GM21619 (cell line): ENCODE results near the gene ZMIZ2.
A peak's percentile ranks its signal among the peaks of the same experiment; 100 is the strongest.
"Not testable (repeated sequence)": the region's sequence is repeated elsewhere in the genome, so short reads cannot be mapped to it uniquely, and the experiment has no call there.

Experiments
- ATAC-seq: cut with Tn5 transposase; IDR thresholded peaks from one replicate; pipeline ENCODE4 v1.9.1; 2021; ENCODE audit not compliant: unreplicated experiment

Gene ZMIZ2

DNA sequence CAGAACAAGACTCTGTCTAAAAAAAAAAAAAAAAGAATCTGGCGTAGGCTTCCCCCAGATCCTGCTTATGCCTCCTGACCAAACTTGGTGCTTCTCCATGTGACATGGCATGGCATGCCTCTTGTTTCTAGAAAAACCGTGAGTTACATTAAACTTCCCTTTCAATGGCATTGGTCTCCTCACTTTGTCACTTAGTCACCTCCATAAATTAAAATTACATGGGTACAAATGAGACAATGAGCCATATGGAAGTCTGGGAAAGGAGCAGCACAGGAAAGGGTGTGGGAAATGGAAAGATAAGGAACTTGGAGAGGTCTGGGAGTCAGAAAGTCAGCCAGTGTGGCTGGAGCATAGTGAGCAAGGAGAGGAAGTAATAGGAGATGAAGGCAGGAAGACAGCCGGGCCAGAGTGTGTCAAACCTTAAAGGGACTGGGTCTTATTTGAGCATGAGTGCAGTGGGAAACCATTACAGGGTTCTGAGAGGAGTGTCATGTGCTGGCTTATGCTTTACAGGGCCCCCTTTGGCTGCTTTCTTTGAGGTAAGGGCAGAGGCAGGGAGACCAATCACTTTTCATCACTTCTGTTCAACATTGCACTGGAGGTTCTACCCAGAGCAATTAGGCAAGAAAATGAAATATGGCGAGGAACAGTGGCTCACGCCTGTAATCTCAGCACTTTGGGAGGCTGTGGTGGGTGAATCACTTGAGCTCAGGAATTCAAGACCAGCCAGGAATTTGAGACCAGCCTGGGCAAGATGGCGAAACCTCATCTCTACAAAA is 21.3 kb upstream of the ZMIZ2 start:
- ATAC-seq, result no peak

DNA sequence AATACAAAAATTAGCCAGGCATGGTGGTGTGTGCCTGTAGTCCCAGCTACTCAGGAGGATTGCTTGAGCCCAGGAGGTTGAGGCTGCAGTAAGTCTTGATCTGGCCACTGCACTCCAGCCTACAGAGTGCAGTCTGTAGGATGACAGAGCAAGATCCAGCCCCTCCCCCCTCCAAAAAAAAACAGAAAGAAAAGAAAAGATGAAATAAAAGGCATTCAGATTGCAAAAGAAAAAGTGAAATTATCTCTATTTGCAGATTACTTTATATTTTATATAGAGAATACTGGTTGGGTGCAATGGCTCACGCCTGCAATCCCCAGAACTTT is 20.7 kb upstream of the ZMIZ2 start:
- no peak for ATAC-seq

DNA sequence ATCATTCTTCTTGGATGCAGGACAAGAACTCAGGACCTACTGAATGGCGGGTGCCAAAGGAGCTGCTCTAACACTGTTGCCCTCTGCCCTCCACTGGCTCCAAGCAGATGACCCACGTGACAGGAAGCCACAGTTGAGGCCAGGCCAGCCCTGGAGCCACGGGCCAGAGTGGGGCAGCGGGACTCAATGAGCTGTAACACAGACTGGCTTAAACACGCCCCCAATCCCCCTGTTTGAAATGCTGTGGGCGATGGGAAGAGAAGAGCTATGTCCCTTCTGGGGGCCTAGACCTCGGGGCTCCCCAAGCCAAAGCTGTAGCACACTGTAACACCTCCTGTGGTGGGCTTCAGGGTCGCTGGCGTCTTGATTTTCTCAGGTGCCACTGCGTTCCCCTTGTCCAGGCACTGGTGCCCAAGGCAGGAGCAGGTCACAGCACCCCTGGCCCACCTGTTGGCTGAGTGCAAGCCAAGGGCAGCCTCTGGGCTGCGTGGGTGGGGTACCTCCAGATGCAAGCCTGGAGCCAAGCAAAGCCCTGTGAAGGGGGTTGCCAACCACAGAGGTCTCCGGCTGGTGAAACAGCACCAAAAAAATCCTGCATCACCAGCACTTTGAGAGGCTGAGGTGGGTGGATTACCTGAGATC is 18.6 kb upstream of the ZMIZ2 start:
- ATAC-seq, result no peak

DNA sequence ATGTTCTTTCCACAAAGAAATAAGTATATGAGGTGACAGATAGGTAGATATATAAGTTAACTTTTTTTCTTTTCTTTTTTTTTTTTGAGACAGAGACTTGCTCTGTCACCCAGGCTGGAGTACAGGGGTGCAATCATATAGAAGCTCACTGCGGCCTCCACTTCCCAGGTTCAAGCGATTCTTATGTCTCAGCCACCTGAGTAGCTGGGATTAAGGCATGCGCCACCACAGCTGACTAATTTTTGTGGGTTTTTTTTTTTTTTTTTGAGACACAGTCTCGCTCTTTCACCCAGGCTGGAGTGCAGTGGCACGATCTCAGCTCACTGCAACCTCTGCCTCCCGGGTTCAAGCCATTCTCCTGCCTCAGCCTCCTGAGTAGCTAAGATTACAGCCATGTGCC is 15.7 kb upstream of the ZMIZ2 start:
- ATAC-seq, result not testable (repeated sequence)

DNA sequence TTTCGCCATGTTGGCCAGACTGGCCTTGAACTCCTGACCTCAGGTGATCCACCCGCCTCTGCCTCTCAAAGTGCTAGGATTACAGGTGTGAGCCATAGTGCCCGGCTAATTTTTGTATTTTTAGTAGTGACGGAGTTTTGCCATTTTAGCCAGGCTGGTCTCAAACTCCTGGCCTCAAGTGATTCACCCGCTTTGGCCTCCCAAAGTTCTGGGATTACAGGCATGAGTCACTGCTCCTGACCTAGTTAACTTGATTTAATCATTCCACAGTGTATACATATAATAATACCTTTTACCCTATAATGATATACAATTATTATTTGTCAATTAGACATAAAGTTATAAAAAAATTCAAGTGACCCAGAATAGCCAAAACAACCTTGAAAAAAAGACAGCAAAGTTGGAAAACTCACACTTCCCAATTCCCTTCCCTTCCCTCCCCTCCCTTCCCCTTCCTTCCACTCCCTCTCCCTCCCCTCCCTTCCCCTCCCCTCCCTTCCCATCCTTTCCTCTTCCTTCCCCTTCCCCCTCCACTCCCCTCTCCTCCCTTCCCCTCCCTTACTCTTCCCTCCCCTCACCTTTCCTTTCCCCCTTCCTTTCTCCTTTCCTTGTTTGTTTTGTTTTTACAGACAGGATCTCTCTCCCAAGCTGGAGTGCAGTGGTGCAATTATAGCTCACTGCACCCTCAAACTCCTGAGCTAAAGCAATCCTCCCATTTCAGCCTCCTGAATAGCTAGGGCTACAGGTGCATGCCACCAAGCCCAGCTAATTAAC is 14.8 kb upstream of the ZMIZ2 start:
- ATAC-seq, result no peak

DNA sequence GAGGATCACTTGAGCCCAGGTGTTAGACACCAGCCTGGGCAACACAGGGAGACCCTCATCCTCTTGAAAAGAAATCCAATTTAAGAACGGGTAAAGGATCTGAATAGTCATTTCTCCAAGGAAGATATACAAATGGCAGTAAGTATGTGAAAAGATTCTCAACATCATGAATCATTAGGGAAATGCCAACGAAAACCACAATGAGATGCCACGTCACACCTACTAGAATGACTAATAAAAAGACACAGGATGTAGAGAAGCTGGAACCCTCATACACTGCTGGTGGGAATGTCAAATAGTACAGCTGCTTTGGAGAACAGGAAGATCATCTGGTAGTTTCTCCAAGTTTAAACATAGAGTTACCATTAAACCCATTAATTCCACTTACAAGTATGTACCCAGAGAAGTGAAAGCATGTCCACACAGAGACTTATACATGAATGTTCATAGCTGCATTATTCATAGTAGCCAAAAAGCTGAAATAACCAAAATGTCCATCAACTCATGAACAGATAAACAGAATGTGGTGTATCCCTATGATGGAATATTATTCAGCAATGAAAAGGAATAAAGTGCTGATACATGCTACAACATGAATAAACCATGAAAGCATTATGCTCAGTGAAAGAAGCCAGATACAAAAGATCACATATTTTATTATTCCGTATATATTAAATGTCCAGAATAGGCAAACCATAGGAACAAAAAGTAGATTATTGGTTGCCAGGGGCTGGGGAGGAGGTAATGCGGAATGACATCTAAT is 13.1 kb upstream of the ZMIZ2 start:
- ATAC-seq, result no peak

DNA sequence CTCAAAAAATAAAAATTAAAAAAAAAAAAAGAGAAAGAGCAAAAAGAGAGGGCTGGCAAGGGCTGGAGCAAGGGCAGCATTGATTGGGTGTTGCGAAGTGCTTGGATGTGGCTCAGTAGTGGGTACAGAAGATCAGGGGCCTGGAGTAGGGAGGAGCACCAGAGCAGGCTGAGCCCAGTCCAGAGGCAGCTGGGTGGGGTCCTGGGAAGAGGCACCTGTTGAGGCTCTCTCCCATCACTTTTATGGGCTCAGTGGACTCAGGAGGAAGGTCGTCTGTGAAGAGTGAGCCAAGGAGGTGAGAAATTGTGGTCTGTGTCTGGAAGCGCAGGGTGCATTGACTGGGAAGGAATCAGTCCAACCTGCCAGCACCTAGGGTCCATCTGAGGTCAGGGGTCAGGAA is 11.8 kb upstream of the ZMIZ2 start:
- no peak for ATAC-seq

DNA sequence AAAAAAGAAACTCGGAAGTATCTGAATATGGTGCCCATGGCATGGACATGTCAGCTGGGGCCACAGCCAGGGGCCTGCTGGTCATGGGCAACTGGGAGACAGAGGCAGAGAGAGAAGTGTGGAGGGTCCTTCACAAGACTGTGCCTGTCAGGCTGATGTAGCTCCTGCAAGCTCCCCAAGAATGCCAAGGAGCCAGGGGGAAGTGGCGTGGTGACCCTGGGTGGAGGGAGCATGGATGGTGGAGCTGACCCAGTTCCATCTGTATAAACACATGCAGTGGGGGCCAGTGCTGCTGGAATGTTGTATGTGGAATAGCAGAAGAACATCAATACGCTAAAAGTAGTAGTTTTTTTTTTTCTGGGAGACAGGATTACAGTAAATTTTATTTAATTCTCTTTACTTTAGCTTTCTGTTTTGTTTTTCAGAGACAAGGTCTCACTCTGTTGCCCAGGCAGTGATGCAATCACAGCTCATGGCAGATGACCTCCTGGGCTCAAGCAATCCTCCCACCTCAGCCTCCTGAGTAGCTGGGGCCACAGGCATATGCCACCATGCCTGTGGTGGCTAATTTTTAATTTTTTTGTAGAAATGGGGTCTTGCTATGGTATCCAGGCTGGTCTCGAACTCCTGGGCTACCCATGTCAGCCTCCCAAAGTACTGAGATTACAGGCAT is 10.5 kb upstream of the ZMIZ2 start:
- ATAC-seq, result no peak

DNA sequence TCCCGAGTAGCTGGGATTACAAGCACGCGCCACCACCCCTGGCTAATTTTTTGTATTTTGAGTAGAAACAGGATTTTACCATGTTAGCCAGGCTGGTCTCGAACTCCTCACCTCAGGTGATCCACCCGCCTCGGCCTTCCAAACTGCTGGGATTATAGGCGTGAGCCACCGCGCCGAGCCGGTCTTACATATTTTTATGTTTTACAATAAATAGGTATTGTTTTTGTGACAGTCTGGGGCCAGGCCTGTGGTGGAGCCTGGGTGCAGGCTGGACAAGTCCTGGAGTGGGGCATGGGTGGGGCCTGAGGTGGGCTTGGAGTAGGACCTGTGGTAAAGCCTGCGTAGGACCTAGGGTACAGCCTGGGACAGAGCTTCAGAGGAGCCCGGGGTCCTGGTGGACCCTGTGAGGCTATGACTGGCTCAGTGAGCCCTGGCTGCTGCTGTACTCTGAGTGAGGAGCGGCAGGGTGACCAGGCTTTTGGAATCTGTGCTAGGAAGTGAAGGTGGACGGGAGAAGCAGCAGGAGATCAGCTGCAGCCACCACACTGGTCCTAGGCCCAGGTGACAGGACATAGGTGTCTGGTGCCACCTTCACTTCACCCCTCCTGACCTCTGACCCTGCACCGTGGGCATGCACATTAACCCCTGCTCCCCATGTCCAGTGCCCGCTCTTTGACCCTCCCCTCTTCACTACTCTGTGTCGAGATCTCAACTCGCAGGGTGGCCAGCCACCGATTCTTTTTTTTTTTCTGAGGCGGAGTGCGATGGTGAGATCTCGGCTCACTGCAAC is 9.6 kb upstream of the ZMIZ2 start:
- no peak for ATAC-seq

DNA sequence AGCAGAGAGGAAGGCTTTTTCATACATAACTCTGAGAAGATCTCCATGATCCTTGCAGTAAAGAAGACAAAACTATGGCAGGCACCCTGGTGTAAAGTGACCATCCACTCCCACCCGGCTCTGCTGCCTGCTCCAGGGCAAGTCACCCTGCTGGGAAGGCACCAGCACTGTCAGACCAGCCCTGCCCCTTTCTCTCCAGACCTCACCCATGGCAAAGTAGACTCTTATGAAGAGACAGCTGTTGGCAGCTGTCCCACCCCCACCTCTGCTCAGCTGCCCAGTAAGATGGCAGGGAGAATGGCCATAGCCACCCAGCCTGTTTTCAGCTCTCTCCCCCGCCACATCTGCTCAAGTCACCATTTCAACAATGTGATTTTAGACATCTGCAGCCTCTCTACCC is 8.6 kb upstream of the ZMIZ2 start:
- no peak for ATAC-seq

DNA sequence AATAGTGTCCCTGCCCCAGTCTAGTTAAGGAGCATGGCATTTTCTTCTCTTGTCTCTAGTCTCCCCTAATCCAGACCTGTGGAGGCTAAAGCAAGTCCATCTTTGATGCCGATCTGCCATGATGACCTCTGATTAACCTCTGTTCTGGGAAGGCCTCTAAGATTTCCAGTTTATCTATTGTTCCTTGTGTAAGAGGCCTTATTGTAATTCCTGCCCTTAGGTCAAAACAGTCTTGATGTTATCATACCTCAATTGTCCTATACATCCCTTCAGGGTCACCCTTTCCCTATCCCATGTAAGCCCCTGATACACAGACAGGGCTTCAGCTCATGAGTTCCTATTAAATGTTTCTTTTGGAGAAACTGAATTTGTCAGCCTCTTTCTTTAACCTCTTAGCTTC is 4.9 kb upstream of the ZMIZ2 start:
- ATAC-seq, result no peak

DNA sequence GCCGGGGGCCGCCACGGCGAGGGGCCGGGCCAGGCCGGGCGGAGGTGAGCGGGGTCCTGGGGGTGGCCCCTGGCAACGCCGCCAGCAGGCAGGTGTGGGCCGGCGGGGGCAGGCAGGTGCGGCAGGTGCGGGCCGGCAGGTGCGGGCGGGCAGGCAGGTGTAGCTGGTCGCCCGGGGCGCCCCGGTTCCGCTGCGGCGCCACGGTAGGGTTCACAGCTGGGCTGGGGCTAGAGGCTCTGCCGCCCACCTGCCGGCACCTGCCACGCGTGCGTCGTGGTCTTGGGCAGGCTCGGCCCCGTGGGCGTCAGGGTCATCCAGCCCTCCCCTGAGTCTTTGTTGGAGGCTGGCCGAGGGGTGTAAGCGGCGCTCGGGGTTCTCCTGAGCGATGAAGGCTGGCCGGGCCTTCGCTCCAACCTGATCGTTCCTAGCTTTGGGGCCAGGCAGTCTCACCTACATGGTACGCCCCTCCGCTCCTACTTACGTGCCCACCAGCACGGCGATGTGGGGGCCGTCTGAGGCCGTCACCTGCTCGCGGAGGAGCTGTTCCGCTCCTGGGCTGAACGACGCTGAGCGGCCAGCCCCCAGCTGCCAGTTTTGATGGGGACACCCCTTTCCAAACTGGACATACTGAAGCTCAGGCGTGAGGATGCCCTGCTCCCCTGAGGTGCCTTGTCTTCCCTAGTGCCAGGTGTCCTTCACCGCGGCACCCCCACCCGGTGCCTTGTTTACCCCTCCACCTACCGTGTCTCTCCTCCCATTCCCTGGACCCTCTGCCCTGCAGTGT is 493 bp downstream of the ZMIZ2 start:
- peak; percentile 9 for ATAC-seq

DNA sequence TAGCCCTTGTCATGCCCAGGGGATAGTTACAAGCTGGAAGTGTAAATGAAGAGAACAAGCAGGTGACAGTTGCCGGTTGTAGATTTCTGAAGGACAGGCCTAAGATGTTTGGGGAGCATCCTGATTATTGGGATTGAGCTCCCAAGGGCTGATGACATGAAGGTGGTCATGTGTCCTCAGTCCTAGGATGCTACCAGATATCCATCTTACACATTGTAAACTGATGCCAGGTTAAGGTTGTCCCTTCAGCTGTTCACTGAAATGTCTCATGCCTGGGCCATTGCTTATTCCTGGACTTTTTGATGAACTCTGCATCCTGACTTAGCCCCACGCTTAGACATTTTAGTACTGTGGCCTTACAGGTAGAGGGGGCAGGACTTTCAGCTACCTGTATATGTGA is 1.3 kb downstream of the ZMIZ2 start:
- no peak for ATAC-seq

DNA sequence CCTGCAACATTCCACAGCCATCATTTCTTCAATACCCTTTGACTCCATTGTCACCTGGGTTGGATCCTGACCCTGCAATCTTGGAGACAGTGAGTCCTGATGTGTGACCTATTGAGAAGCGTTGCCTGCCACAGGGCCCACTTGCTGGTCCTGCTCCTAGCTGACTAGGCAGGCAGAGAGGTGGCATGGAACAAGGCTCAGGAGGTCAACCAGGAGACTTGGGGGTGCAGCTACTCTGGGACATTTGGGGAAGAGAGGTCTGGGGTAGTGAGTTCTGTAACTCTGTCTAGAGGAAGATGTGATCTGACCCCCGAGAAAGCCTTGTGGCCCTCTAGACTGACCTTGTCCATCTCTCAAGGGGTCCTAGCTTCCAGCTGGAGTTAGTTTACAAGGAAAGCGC is 1.8 kb downstream of the ZMIZ2 start:
- ATAC-seq, result no peak

DNA sequence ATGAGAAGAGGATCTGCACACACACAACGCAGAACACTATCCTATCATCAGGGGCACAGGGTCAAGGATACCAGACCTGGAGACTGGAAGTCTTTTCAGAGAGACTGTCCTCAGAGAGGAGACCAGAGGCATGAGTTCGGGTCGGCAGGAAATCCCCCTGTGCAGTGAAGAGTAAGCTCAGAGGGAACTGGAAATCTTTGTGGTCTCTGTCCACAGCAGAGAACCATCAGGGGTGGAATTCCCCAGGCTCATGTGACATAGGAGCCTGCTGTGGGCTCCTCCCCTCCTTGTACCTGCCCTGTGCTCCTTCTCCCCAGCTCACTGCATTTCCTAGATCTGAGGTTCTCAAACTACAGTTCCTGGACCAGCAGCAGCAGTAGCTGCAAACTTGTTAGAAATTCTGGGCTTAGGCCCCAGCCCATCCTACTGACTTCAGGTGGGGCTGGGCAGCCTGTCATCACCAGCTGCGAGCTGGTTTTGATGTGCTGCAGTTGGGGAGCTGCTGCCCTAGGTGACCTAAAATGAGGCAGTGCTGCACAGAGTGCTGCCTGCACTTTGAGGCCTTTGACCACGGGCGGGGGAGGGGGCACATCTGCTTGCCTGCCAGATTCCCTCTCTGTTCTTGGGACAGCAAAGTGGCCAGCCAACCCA is 2.4 kb downstream of the ZMIZ2 start:
- ATAC-seq, result peak; percentile 61

DNA sequence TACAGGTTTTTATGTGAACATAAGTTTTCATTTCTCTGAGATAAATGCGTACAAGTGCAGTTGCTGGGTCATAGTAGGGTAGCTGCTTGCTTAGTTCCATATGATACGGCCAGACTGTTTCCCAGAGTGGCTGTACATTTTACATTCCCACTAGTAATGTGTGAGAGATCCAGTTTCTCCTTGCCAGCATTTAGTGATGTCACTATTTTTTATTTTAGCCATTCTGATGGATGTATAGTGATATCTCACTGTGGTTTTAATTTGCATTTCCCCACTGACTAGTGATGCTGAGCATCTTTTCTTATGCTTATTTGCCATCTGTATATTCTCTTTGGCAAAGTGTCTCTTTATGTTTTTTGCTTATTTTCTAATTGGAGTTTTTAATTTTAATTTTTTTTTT is 4.2 kb downstream of the ZMIZ2 start:
- ATAC-seq, result no peak

DNA sequence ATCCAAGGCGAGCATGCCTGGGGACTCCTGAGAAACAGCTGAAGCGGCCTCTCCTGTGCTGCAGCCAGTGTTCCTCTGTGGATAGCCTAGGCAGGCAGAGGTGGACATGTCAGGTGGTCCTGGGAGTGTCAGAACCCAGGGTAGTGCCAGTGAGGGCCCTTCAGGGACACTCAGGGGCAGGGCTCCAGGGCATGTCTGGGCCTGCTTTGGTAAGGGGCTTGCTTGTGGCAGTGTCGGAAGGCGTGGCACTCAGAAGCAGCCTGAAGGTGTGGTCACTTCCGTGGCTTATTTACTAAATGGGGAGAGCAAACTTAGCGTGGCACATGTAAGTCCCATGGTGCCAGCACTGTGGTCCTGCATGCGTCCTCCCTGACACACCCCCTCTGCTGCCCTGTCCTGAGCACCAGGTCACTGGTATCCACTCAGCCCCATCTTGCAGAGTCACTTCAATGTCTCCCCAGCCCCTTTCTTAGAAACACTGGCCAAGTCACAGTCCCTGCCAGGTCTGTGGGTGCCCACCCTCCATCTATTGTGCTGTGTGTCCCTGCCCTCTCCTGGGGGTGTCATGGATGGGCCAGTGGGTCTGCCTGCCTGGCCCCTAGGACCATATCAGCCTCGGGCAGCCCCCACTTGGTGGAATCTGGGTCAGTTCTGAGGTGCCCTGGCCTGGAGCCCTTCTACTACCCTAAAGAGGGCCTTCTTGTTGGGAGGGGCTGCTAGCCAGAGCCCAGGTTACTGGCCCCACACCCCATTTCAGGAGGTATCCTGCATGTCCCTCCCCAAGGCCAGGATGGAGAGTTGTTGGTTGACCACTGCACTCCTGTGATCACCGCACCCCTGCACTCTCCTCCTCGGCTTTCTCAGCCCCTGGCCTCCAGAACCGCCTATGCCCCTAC is 6.4 kb downstream of the ZMIZ2 start:
- ATAC-seq, result no peak
